ENCODE data around the gene FHIT.

DNA sequence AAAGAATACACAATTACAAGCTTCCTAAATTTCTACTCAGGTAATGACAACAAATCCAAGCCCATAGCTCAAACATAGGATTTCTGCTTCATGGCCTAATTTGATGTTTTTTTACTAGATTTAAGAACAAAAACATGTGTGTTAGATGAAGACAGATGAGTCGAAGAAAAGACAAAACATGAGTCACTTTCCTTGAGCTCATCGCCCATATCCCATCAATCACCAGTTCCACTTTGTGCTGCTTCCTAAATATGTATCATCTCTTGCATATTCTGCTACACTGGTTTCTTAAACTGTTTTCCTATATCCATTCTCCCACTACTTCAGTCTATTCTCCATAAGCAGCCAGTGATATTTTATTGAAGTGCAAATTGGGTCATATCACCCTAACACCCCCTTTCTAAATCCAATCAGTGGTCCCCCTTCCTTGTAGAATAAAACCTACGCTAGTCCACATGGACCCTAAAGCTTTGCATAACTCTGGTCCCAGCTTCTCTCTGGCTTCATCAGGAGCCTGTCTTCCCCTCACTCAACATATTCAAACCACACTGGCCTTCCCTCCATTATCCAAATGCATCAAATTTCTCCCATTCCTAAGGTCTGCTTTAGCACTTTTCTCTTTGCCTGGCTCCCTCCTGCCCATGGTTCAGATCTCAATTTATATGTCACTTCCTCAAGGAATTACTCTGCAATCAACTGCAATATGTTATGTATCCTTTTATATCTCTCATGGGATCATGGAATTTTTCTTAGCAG is 1033.9 kb downstream of the FHIT start:
- TF ChIP-seq CTCF (IDR thresholded peaks at IDR 0.05): no peak
- TF ChIP-seq POLR2A (IDR thresholded peaks at IDR 0.05): no peak
- no peak for TF ChIP-seq EP300 (IDR thresholded peaks at IDR 0.05)
- TF ChIP-seq POLR2AphosphoS5 (IDR thresholded peaks at IDR 0.05): no peak
